ENCODE data around the gene SAMD3. TPM values are rescaled to one million over a fixed set of nuclear protein-coding genes. Genes with fewer than 3 reads are reported as not detected.

The SAMD3 gene
- total RNA-seq, 1 experiment from 2014 or later, result not detected

DNA sequence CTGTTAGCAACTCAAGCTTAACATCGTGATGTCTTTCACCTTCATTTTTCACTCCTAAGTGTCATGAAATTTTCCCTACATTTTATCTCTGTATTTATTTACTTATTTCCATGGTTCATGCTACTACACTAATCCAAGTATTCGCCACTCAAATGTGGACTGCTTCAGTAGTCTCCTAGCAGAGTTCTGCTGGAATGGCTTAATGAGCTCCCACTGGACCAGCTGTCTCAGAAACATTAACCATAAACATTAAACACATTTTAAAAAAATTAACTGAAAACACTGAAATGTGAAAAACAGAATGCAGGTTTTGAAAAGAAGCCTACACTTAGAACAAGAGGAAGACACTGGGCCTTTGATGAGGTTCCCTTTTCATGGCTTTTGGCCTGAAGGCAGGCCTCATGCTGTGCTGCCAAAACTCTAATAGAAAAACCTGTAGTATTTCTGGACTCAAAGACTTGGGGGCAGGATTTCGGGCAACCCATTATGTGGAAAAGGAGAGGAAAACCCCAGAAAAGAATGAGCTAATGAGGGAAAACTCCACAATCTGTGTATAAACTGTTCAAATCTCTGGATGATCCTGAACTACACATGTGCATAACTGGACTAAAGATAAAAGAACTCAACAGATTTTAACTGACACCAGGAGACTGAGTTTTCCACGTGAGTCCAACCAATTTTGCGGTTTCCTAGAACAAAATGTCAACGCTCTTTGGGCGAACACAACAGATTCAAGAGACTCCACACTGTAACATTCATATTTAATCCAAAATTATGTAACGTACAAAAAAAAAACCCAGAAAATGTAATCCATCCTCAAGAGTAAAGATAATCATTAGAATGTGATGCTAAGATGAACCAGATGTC lies 33.0 kb downstream of the SAMD3 start:
- DNase-seq, result no peak
- no peaks in the 10 kb centered on the region for H3K9me2 ChIP-seq (ENCODE audit: insufficient read depth)
- H3K4me1 ChIP-seq (replicated peaks; ENCODE audit: insufficient read depth), result no peaks in the 10 kb centered on the region
- TF ChIP-seq, protein P1, sequence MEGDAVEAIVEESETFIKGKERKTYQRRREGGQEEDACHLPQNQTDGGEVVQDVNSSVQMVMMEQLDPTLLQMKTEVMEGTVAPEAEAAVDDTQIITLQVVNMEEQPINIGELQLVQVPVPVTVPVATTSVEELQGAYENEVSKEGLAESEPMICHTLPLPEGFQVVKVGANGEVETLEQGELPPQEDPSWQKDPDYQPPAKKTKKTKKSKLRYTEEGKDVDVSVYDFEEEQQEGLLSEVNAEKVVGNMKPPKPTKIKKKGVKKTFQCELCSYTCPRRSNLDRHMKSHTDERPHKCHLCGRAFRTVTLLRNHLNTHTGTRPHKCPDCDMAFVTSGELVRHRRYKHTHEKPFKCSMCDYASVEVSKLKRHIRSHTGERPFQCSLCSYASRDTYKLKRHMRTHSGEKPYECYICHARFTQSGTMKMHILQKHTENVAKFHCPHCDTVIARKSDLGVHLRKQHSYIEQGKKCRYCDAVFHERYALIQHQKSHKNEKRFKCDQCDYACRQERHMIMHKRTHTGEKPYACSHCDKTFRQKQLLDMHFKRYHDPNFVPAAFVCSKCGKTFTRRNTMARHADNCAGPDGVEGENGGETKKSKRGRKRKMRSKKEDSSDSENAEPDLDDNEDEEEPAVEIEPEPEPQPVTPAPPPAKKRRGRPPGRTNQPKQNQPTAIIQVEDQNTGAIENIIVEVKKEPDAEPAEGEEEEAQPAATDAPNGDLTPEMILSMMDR (conservative IDR thresholded peaks at IDR 0.05), result no peak
- TF ChIP-seq EZH2 (IDR thresholded peaks at IDR 0.05; ENCODE audit: low read depth), result no peak
- H3K27me3 ChIP-seq (ENCODE audit: insufficient read depth, low read depth), result no peaks in the 10 kb centered on the region
- H3K79me2 ChIP-seq (ENCODE audit: low read depth), result no peaks in the 10 kb centered on the region
- intact Hi-C loops (cut with micrococcal nuclease; ENCODE audit: unreplicated experiment), result no loop called here
- no TSS peak for BruUV-seq (replicated peaks)
- no peak overlapping the region for H3K4me3 ChIP-seq
- H3K27ac ChIP-seq, result no peak overlapping the region
- no peaks in the 10 kb centered on the region for H3F3A ChIP-seq (ENCODE audit: insufficient read depth, low read depth)
- H4K20me1 ChIP-seq (ENCODE audit: insufficient read depth), result no peaks in the 10 kb centered on the region
- ChIA-PET POLR2A (ENCODE audit: unreplicated experiment) (no interaction called here), CTCF (no interaction called here)
- no peak overlapping the region for H3K4me2 ChIP-seq
- H2AFZ ChIP-seq, result no peak overlapping the region
- no peaks in the 10 kb centered on the region for H3K36me3 ChIP-seq (ENCODE audit: low read depth)
- H3K9me3 ChIP-seq (ENCODE audit: insufficient read depth, low read depth), result no peaks in the 10 kb centered on the region

DNA sequence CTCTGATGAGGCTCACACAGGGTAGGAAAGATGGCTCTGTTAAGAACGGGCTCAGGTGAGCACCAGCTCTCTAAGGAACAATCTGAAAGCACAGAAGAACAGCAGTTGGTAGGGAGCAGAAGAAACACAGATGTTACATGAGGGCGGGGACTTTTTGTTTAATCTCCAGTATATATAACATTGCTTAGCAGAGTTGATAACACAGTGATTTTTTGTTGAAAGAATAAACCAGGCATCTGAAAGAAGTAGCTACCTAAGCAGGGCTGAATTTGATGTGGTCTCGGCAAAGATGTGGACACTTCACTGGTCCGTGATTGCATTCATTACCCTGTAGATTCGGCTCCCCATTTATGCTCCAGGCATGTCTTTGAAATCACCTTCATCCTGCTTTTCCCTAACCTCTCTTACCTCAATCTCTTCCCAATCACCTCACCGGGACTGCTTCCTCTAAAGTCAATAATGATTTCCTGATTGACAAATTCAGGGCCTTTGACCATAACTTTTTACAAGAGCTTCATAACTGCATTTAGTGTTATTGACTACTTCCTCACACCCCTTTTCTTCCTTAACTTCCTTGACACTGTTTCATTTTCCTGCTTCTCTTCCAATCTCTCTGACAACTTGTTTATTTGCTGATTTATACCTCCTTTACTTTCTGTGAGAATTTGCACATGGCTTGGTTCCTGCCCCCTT lies 34.4 kb downstream of the SAMD3 start:
- no peaks in the 10 kb centered on the region for H4K20me1 ChIP-seq (ENCODE audit: insufficient read depth)
- H3K9me2 ChIP-seq (ENCODE audit: insufficient read depth), result no peaks in the 10 kb centered on the region
- ChIA-PET CTCF (no interaction called here), POLR2A (ENCODE audit: unreplicated experiment) (no interaction called here)
- no peak overlapping the region for H3K27ac ChIP-seq
- TF ChIP-seq EZH2 (IDR thresholded peaks at IDR 0.05; ENCODE audit: low read depth), result no peak
- TF ChIP-seq, protein P1 (conservative IDR thresholded peaks at IDR 0.05), result no peak
- no peaks in the 10 kb centered on the region for H3K36me3 ChIP-seq (ENCODE audit: low read depth)
- H3K4me1 ChIP-seq (replicated peaks; ENCODE audit: insufficient read depth), result no peaks in the 10 kb centered on the region
- H3K9me3 ChIP-seq (ENCODE audit: insufficient read depth, low read depth), result no peaks in the 10 kb centered on the region
- no peaks in the 10 kb centered on the region for H3K79me2 ChIP-seq (ENCODE audit: low read depth)
- H2AFZ ChIP-seq, result no peak overlapping the region
- H3F3A ChIP-seq (ENCODE audit: insufficient read depth, low read depth), result no peaks in the 10 kb centered on the region
- no peaks in the 10 kb centered on the region for H3K27me3 ChIP-seq (ENCODE audit: insufficient read depth, low read depth)
- intact Hi-C loops (cut with micrococcal nuclease; ENCODE audit: unreplicated experiment), result no loop called here
- DNase-seq, result no peak
- no TSS peak for BruUV-seq (replicated peaks)
- no peak overlapping the region for H3K4me3 ChIP-seq
- no peak overlapping the region for H3K4me2 ChIP-seq

DNA sequence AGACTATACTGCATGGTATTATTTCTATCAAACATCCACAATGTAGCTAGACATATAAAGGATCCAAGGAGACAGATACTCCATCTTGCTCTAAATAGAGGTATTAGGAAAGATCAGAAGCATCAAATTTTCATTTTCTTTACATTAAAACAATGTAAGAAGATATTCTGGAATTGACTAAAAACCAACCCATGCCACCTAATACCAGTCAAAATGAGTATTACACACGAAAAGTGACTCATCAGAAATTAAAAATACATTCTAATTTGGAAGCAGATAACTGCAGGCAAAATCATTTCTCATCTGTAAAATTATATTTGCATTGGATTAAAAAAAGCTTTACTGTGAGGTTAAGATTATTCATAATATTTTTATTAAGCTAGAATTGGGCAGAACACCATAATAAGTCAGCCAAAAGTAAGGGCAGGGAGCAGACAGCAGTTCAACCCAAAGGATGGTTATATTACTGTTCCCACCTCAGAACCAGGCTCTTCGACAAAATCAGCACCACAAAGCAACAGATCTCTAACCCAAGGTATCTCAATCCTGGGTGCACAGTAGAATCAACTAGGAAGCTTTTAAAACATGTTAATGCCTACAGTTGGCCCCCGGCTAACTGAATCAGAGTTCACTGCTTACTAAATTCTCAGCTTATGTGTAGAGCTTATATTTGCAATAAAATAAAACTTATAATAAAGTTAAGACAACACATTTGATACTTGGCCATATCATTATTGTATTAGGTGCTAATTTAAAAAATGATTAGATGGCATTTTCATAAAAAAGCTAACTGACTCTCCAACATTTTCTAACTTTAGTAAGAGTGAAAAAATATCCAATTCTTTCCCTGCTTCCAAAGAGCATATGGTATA lies 35.2 kb downstream of the SAMD3 start:
- no peaks in the 10 kb centered on the region for H4K20me1 ChIP-seq (ENCODE audit: insufficient read depth)
- no peaks in the 10 kb centered on the region for H3K27me3 ChIP-seq (ENCODE audit: insufficient read depth, low read depth)
- no peak overlapping the region for H3K27ac ChIP-seq
- no peak for DNase-seq
- BruUV-seq (replicated peaks), result no TSS peak
- intact Hi-C loops (cut with micrococcal nuclease; ENCODE audit: unreplicated experiment), result no loop called here
- H3K4me1 ChIP-seq (replicated peaks; ENCODE audit: insufficient read depth), result no peaks in the 10 kb centered on the region
- TF ChIP-seq EZH2 (IDR thresholded peaks at IDR 0.05; ENCODE audit: low read depth), result no peak
- TF ChIP-seq, protein P1 (conservative IDR thresholded peaks at IDR 0.05), result no peak
- no peak overlapping the region for H3K4me3 ChIP-seq
- no peaks in the 10 kb centered on the region for H3K79me2 ChIP-seq (ENCODE audit: low read depth)
- ChIA-PET POLR2A (ENCODE audit: unreplicated experiment) (no interaction called here), CTCF (no interaction called here)
- H3K9me3 ChIP-seq (ENCODE audit: insufficient read depth, low read depth), result no peaks in the 10 kb centered on the region
- no peaks in the 10 kb centered on the region for H3K36me3 ChIP-seq (ENCODE audit: low read depth)
- H3K4me2 ChIP-seq, result no peak overlapping the region
- H2AFZ ChIP-seq, result no peak overlapping the region
- no peaks in the 10 kb centered on the region for H3F3A ChIP-seq (ENCODE audit: insufficient read depth, low read depth)
- no peaks in the 10 kb centered on the region for H3K9me2 ChIP-seq (ENCODE audit: insufficient read depth)
